Activated CD4-positive, alpha-beta T cell treated with anti-CD3 and anti-CD28 coated beads for 36 hours (primary cell): ENCODE data around the gene TUNAR. TPM values are rescaled to one million over a fixed set of nuclear protein-coding genes. Genes with fewer than 3 reads are reported as not detected.

ENCODE experiments used
- ATAC-seq: fragments of 200-7000 bp; cut with Tn5 transposase; one replicate; pipeline ENCODE4 v1.10.0; 2021; ENCODE audit warnings: mild to moderate bottlenecking, moderate library complexity
- CTCF ChIA-PET: fragments of 350-600 bp; sonication (Branson Sonifier 250); formaldehyde crosslinking; loops from one replicate; lab custom pipeline; 2021; ENCODE audit warnings: antibody characterized with exemption; lab: Charles Lee
- POLR2A ChIA-PET: fragments of 350-600 bp; sonication (Branson Sonifier 250); formaldehyde crosslinking; loops from one replicate; lab custom pipeline; 2021; ENCODE audit warnings: antibody characterized with exemption, inconsistent platforms; lab: Charles Lee
- DNase-seq: peaks from one replicate; pipeline ENCODE4 v3.0.0-alpha.2; 2020
- H3K27ac Mint-ChIP-seq: one replicate; pipeline ENCODE4 v1.8.0; 2021; ENCODE audit warnings: mixed read lengths
- H3K27me3 Mint-ChIP-seq: one replicate; pipeline ENCODE4 v1.8.0; 2021; ENCODE audit warnings: mixed read lengths
- H3K36me3 Mint-ChIP-seq: one replicate; pipeline ENCODE4 v1.8.0; 2021; ENCODE audit warnings: low read depth, mixed read lengths
- H3K4me1 Mint-ChIP-seq: one replicate; pipeline ENCODE4 v1.8.0; 2021; ENCODE audit warnings: mixed read lengths
- H3K4me3 Mint-ChIP-seq: one replicate; pipeline ENCODE4 v1.8.0; 2021; ENCODE audit warnings: mild to moderate bottlenecking, moderate library complexity, mixed read lengths
- H3K9me3 Mint-ChIP-seq: one replicate; pipeline ENCODE4 v1.8.0; 2021; ENCODE audit warnings: low read depth, mixed read lengths
- intact Hi-C, 2 experiments: fragments of 100-400 bp; cut with DNase I in 1 of 2; cut with micrococcal nuclease in 1 of 2; formaldehyde crosslinking; loops; one replicate each; pipeline versions ENCODE4 v1.14.2 to v1.15.1; 2022 to 2024; cut with DNase I, micrococcal nuclease
- total RNA-seq, 2 experiments: library from RNA; stranded (reverse); gene quantifications; one replicate each; pipeline ENCODE4 v1.2.3, GENCODE V29; 2021

The TUNAR gene
- total RNA-seq, 2 experiments from 2014 or later = not detected

DNA sequence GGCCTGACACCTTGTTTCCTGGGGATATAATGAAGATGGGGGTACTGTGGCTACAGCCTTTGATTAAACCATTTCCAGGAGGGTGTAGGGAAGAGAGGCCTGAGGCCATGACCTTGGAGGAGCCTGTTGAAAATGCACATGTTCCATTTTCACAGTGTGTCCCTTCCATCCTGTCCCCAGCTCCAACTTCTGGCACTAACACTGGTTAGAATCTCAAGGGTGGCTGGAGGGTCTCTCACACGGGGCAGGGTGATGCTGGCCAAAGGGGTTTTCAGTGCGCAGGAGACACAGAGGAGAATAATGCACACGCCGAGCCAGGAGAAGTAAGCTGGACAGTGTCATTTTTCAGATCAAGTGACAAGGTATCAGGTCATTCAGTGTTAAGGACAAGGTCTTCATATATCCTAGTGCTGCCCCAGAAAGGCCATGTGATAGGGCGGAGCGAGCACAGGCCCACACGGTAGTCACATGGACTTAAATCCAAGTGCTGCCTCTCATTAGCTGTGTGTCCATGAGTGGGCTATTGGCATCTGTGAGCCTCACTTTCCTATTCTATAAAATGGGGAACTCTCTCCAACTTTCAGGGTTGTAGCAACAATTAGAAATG is 36.4 kb upstream of the TUNAR start:
- peaks cover 4% of the 10 kb centered on the region for H3K4me1 Mint-ChIP-seq
- no peaks in the 10 kb centered on the region for H3K9me3 Mint-ChIP-seq
- intact Hi-C loops = no loop called here

DNA sequence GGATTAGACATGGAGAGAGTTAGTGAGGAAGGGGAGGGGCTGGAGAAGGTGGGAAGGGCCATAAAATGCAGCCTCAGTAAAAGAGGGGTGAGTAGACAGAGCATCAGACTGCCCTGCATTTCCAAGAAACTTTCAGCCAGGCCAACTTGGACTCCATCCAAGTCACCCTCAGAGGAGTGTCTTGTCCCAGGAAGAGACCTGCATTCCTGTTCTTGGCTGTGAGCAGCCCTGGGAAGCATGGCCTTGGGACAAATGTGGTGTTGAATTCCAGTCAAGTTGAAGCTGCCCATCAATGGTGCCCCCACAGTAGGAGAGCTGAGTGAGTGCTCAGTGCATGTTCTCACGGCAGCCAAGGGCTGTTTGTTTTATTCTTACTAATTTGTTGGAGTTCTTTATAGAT is 35.0 kb upstream of the TUNAR start:
- Mint-ChIP-seq H3K36me3 (no peaks in the 10 kb centered on the region), H3K4me1 (no peaks in the 10 kb centered on the region), H3K27me3 (peaks cover 14% of the 10 kb centered on the region)

More for the DNA sequence above, 36.4 kb upstream of the TUNAR start:
- ATAC-seq (no peak), DNase-seq (no peak)
- ChIA-PET CTCF (no interaction called here), POLR2A (interaction anchor here (0.6 kb wide), 1 partner anchor 60 kb away, joined by 3 read pairs; no protein-coding TSS in a partner anchor)
- Mint-ChIP-seq H3K36me3 (no peaks in the 10 kb centered on the region), H3K27ac (no peak overlapping the region), H3K27me3 (peaks cover 8% of the 10 kb centered on the region), H3K4me3 (no peak overlapping the region)

DNA sequence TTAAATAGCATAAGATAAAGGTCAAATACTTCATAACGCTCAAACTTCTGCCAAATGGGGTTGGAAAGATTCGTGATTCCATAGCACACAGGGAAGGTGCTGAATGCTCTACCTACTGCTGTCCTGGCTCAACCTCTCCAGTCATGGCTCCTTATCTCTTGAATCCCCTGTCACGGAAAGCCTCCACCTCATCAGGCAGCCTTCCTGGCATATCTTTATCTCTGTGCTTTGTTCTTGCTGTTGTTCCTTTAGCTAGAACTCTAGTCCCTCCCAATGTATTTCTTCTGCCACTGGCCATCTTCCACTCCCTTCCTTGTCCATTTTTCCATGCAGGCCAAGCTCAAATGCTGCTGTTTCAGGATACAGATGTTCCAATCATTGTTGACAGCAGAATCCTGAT is 26.9 kb upstream of the TUNAR start:
- Mint-ChIP-seq H3K27me3 (peaks cover 25% of the 10 kb centered on the region), H3K9me3 (no peaks in the 10 kb centered on the region), H3K36me3 (no peaks in the 10 kb centered on the region), H3K4me1 (no peaks in the 10 kb centered on the region), H3K27ac (no peak overlapping the region), H3K4me3 (no peak overlapping the region)
- ATAC-seq = no peak
- ChIA-PET CTCF (no interaction called here), POLR2A (no interaction called here)
- DNase-seq = no peak
- intact Hi-C loops = no loop called here

More for the DNA sequence above, 35.0 kb upstream of the TUNAR start:
- ATAC-seq = no peak
- Mint-ChIP-seq H3K4me3 (no peak overlapping the region), H3K27ac (no peak overlapping the region), H3K9me3 (no peaks in the 10 kb centered on the region)
- ChIA-PET CTCF (no interaction called here), POLR2A (no interaction called here)
- DNase-seq = no peak
- intact Hi-C loops = no loop called here

DNA sequence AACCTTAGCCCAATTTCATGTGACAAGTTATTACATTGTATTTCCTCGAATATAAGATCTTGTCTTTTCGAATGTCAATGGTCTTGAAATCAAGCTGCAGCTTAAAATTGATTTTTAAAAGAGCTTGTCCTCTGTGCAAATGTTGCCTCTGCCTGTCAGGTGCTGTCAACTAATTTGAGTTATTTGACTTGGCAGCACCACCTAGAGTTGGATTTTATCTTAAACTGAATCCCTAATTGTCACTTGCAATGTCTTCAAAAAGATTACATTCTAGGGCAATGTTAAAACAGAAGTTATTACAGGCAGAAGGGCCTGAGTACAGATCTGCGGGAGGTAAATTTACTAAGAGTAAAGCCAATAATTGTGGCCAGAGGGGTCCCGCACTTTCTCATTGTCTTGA is 26.2 kb upstream of the TUNAR start:
- POLR2A ChIA-PET = no interaction called here
- no peaks in the 10 kb centered on the region for H3K36me3 Mint-ChIP-seq
- intact Hi-C loops = no loop called here
- CTCF ChIA-PET = no interaction called here
- no peaks in the 10 kb centered on the region for H3K4me1 Mint-ChIP-seq
- H3K27me3 Mint-ChIP-seq = peaks cover 23% of the 10 kb centered on the region
- H3K9me3 Mint-ChIP-seq = no peaks in the 10 kb centered on the region
- no peak for ATAC-seq
- H3K4me3 Mint-ChIP-seq = no peak overlapping the region
- DNase-seq = no peak
- no peak overlapping the region for H3K27ac Mint-ChIP-seq

DNA sequence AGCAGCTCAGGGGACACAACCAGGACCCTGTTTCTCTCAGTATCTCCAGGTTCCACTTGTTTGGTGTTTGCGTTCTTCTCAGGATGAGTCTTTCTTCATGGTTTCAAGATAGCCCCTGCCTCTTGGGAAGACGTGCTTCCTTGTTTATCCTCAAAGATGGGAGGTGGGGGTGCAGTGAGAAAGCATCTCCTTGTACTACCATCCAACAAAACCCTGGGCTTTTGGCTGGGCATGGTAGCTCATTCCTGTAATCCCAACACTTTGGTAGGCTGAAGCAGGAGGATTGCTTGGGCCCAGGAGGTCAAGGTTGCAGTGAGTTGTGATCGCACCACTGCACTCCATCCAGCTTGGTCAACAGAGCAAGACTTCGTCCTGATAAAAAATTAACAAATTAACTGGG is 21.0 kb upstream of the TUNAR start:
- Mint-ChIP-seq H3K27ac (no peak overlapping the region), H3K36me3 (no peaks in the 10 kb centered on the region), H3K9me3 (no peaks in the 10 kb centered on the region), H3K27me3 (peaks cover 17% of the 10 kb centered on the region), H3K4me3 (no peak overlapping the region), H3K4me1 (no peaks in the 10 kb centered on the region)
- CTCF ChIA-PET = no interaction called here
- POLR2A ChIA-PET = no interaction called here
- DNase-seq (no peak), ATAC-seq (no peak)
- intact Hi-C loops = no loop called here

DNA sequence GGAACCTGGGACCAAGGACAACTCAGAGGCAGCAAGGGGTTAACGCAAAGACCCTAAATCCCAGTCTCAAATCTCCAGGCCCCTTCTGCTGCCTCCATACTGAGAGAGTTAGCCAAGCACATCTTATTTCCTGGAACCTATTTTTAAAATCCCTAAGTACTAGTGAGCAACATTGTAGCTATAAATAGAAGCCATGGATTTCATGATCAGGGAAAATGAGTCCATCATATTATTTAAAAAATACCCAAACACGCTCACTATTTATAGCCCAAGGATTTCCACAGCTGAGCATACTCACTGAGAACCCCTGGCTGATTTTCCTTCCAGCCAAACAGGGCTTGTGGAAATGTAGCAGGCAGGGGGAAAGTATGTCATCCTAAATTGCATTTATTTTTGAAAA is 19.4 kb upstream of the TUNAR start:
- H3K9me3 Mint-ChIP-seq = no peaks in the 10 kb centered on the region
- H3K36me3 Mint-ChIP-seq = no peaks in the 10 kb centered on the region
- H3K4me1 Mint-ChIP-seq = no peaks in the 10 kb centered on the region
- no peak for DNase-seq
- intact Hi-C loops = no loop called here
- ChIA-PET POLR2A (no interaction called here), CTCF (no interaction called here)
- peaks cover 16% of the 10 kb centered on the region for H3K27me3 Mint-ChIP-seq
- ATAC-seq = no peak
- no peak overlapping the region for H3K27ac Mint-ChIP-seq
- no peak overlapping the region for H3K4me3 Mint-ChIP-seq

DNA sequence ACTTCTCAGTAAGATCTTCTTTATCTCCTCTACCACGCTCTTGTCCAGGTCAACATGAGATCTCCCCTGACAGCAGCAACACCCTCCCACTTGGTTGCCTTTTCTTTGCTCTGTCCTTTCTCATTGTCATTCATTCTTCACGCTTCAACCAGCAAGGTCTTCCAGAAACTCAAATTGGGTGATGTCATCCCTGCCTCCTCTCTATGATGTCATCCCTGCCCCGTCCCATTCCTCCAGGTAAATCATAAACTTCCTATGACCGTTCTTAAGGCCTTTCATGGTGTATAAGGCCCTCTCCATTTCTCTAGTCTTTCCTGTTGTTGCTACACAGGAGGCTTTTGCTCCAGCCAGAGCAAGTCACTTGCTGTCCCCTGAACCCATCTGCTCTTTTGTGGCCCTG is 17.7 kb upstream of the TUNAR start:
- Mint-ChIP-seq H3K9me3 (no peaks in the 10 kb centered on the region), H3K4me1 (no peaks in the 10 kb centered on the region), H3K27ac (no peak overlapping the region), H3K27me3 (peaks cover 15% of the 10 kb centered on the region), H3K36me3 (no peaks in the 10 kb centered on the region), H3K4me3 (no peak overlapping the region)
- DNase-seq (no peak), ATAC-seq (no peak)
- ChIA-PET CTCF (interaction anchor here (1.1 kb wide), 1 partner anchor 456 kb away, joined by 4 read pairs; no protein-coding TSS in a partner anchor), POLR2A (no interaction called here)
- intact Hi-C loops = no loop called here

DNA sequence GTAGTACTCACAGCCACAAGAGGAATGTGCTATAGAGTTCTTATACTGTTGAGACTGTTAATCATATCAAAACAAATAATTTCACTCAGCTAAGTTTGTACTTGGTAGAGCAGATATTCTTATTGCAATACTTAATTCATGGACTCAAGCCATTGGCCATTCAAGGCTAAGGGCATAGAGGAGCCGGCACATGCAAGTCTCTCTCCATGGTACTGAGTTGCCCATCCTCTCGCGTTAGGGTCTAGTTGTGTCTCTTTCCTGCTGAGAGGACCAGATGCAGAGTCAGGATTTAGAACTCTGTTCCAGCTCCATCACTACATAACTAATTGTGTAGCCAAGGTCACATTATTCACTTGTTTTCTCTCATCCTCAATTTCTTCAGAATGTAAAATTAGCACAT is 14.4 kb upstream of the TUNAR start:
- intact Hi-C loops = no loop called here
- H3K27me3 Mint-ChIP-seq = peaks cover 25% of the 10 kb centered on the region
- DNase-seq = no peak
- no peak overlapping the region for H3K27ac Mint-ChIP-seq
- no peaks in the 10 kb centered on the region for H3K9me3 Mint-ChIP-seq
- ChIA-PET POLR2A (interaction anchor here (0.6 kb wide), 1 partner anchor 22 kb away, joined by 3 read pairs; no protein-coding TSS in a partner anchor), CTCF (no interaction called here)
- no peaks in the 10 kb centered on the region for H3K4me1 Mint-ChIP-seq
- ATAC-seq = no peak
- H3K36me3 Mint-ChIP-seq = no peaks in the 10 kb centered on the region
- no peak overlapping the region for H3K4me3 Mint-ChIP-seq

DNA sequence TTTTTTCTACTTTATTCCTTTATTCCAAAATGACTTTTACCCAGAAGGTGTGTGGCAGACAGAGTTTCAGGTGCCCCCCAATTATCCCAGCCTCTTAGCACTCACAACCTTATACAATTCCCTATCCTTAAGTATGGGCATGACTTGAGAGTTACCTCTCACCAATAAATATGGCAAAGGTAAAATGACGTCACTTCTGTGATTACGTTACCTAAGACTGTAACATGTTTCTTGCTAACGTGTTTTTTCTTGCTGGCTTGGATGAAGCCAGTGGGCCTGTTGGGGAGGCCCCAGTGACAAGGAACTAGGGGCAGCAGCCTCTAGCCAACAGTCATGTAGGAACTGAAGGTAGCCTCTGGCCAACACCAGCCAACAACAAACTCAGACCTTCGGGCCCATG is 13.3 kb upstream of the TUNAR start:
- ATAC-seq (no peak), DNase-seq (no peak)
- Mint-ChIP-seq H3K27me3 (peaks cover 29% of the 10 kb centered on the region), H3K9me3 (no peaks in the 10 kb centered on the region), H3K4me1 (no peaks in the 10 kb centered on the region), H3K36me3 (no peaks in the 10 kb centered on the region), H3K27ac (no peak overlapping the region), H3K4me3 (no peak overlapping the region)
- ChIA-PET POLR2A (no interaction called here), CTCF (no interaction called here)
- intact Hi-C loops = no loop called here

DNA sequence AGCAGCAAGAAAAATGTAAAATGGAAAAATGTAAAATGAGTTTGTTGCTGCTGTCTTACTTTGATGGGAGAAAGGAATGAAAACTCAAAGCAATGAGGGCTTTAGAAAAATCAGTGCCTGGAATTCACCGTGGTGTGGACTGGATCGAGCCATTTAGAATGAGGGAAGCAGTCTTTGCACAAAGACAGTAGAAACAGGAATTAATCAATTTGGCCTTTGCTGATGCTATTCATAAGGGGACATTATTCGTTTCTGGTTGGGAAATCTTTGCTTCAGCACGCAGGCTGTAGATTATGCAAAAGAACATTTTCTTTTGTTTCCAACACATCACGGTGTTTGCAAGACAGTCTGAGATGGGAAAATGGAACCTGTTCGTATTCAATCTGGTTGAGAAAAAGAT is 6.9 kb upstream of the TUNAR start:
- ChIA-PET POLR2A (no interaction called here), CTCF (no interaction called here)
- Mint-ChIP-seq H3K4me3 (no peak overlapping the region), H3K36me3 (no peaks in the 10 kb centered on the region), H3K27me3 (peaks cover 28% of the 10 kb centered on the region), H3K4me1 (no peaks in the 10 kb centered on the region), H3K9me3 (no peaks in the 10 kb centered on the region), H3K27ac (no peak overlapping the region)
- intact Hi-C loops = no loop called here
- DNase-seq (no peak), ATAC-seq (no peak)

DNA sequence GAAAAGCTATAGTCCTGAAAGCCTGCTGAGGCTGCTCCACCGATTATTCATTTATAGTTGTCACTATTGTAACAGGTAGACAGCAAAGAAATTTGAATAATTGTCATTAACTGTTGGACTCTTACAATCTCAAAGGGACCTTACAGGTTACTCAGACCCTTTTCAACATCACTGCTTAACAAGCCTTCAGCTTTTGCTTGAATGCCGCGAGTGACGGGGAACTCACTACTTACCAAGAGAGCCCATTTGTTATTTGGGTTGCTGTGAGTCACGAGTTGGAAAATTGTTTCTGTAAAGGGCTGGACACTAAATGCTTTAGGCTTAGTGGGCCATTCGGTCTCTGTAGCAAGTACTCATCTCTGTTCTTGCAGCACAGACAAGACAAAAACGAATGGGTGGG is 5.9 kb upstream of the TUNAR start:
- intact Hi-C loops = no loop called here

DNA sequence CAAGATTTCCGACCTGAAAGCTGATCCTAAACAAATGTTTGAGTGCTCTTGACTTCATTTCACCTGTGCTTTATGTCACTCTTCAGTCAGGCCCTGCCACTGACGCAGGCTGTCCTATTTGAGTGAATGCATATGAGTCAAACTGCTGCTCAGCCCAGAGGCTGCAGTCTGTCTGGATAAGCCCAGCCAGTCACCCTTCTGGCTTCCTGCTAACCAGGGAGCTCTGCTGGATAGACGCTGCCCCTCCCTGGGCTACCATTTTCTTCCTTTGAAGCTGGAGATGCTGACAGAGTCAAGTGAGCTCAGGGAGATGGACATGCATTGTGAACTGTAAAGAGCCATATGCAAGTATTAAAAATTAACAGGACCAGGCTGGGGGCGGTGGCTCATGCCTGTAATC is 5.1 kb upstream of the TUNAR start:
- ATAC-seq (no peak), DNase-seq (no peak)
- H3K27me3 Mint-ChIP-seq = peaks cover 32% of the 10 kb centered on the region
- POLR2A ChIA-PET = no interaction called here
- CTCF ChIA-PET = no interaction called here
- H3K27ac Mint-ChIP-seq = no peak overlapping the region
- no peaks in the 10 kb centered on the region for H3K9me3 Mint-ChIP-seq
- intact Hi-C loops = no loop called here
- H3K4me1 Mint-ChIP-seq = no peaks in the 10 kb centered on the region
- no peak overlapping the region for H3K4me3 Mint-ChIP-seq
- H3K36me3 Mint-ChIP-seq = no peaks in the 10 kb centered on the region

More for the DNA sequence above, 5.9 kb upstream of the TUNAR start:
- ChIA-PET CTCF (no interaction called here), POLR2A (interaction anchor here (0.5 kb wide), 1 partner anchor 455 kb away, joined by 3 read pairs; no protein-coding TSS in a partner anchor)
- H3K27ac Mint-ChIP-seq = no peak overlapping the region
- H3K9me3 Mint-ChIP-seq = no peaks in the 10 kb centered on the region
- H3K36me3 Mint-ChIP-seq = no peaks in the 10 kb centered on the region
- ATAC-seq = no peak
- peaks cover 32% of the 10 kb centered on the region for H3K27me3 Mint-ChIP-seq
- no peak for DNase-seq
- H3K4me1 Mint-ChIP-seq = no peaks in the 10 kb centered on the region
- no peak overlapping the region for H3K4me3 Mint-ChIP-seq
